Measurements from ENCODE around the gene ARRB1.
A peak's percentile ranks its signal among the peaks of the same experiment; 100 is the strongest.

Gene ARRB1

DNA sequence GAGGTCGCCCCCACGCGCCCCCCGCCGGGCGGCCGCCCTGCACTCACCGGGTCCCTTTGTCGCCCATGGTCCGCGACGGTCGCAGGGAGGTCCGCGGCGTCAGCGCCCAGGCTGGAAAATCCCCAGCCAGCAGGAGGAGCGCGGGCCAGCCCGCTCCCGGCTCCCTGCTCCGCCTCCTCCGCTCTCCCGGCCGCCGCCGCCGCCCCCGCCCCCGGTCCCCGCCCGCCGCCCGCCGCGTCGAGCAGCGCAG, at the start of gene ARRB1:
TSS of gene ARRB1 (minus strand) at position 121 of the 250 bp plus-strand sequence. CDS start at position 67, 54 bp downstream.
- Histone ChIP-seq H3K9ac (ENCODE audit: low read depth, low read length) (peak within 1 kb of the TSS; percentile 33; the same call in 1 of the 2 replicates), H3K36me3 (ENCODE audit: control insufficient read depth, insufficient read depth, low read length) (no peaks in the 10 kb centered on the region; the same call in 1 of the 2 replicates), H3K27ac (ENCODE audit: low read depth, low read length) (peak within 1 kb of the TSS; percentile 79), H3K9me3 (ENCODE audit: control insufficient read depth, insufficient read depth, low read length) (no peaks in the 10 kb centered on the region), H3K4me3 (ENCODE audit: low read depth, low read length) (peak within 1 kb of the TSS; percentile 76), H3K27me3 (ENCODE audit: control insufficient read depth, insufficient read depth, low read length) (peaks cover 11% of the 10 kb centered on the region), H3K4me1 (ENCODE audit: control insufficient read depth, insufficient read depth, low read length) (peaks cover 30% of the 10 kb centered on the region)

DNA sequence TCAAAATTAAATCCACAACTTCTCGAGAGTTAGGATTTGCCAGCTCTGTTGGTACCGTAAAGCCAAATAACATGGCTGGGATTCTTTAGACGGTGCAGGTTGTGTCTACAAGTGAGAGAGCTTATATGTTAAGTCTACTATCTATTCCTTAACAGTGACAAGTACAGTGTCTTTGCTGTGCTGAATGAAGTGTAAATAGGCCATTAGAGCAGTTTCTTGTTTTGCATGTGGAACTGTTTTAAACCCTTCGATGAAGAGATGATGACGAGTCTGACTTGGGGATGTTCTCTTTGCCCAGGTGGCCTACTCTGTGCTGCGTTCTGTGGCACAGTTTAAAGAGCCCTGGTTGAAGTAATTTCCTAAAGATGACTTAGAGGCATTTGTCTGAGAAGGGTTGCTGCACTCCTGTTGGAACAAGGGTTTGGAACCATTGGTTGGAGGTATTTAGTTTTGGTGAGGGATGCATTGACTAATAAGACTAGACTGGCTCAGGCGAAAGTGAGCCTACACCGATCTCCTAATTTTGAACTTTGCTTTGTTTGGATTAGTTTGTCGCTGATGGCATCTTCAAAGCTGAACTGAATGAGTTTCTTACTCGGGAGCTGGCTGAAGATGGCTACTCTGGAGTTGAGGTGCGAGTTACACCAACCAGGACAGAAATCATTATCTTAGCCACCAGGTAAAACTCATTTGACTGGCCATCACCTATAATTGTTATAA, 48.8 kb upstream of the ARRB1 start:
- H3K36me3 ChIP-seq (ENCODE audit: control insufficient read depth, insufficient read depth, low read length): peaks cover 51% of the 10 kb centered on the region

DNA sequence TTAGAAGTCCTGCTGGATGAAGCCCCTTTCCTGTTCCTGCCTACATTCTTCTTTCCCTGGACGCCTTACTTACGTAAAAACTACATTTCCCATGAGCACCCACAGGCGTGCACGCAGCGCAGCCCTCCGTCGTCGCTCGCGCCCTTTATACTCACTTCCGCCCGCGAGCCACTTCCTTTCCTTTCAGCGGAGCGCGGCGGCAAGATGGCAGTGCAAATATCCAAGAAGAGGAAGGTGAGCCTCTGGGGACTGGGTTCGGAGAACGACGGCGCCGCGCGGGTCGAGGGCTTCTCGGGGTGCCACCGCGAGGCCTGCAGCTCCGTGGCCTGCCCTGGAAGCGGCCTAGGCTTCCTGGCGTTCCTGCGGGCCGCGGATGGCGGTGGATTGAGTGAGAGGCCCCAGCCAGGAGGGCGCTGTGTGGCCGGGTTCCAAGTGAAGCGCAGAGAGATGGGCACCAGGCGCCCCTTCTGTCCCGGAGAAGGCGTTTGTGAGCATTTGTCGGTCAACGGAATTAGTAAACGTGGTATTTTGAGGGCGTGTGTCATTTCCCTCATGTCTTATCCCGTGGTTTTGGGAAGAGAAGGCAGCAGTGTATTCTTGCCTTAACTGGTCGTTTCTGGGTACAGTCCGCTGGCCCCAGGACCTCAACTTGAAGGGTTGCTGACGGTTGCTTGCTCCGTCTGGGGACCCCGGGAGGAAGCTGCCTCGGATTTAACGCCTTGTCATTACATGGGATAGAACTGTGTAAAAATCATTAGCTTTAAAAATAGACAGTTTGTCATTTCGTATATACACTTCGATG, 48.1 kb upstream of the ARRB1 start, which contains the start of gene RPS3:
TSS of gene RPS3 (plus strand) at position 175 of the 802 bp plus-strand sequence. CDS start at position 205, 30 bp downstream.
- no peaks in the 10 kb centered on the region for H3K27me3 ChIP-seq (ENCODE audit: control insufficient read depth, insufficient read depth, low read length)
- peak within 1 kb of the TSS; percentile 92 for H3K27ac ChIP-seq (ENCODE audit: low read depth, low read length)
- peaks cover 9% of the 10 kb centered on the region for H3K4me1 ChIP-seq (ENCODE audit: control insufficient read depth, insufficient read depth, low read length)
- no peaks in the 10 kb centered on the region for H3K9me3 ChIP-seq (ENCODE audit: control insufficient read depth, insufficient read depth, low read length)
- H3K9ac ChIP-seq (ENCODE audit: low read depth, low read length): peak within 1 kb of the TSS; percentile 99
- peaks cover 44% of the 10 kb centered on the region for H3K36me3 ChIP-seq (ENCODE audit: control insufficient read depth, insufficient read depth, low read length)
- peak within 1 kb of the TSS; percentile 98 for H3K4me3 ChIP-seq (ENCODE audit: low read depth, low read length)

More for the DNA sequence above, 48.8 kb upstream of the ARRB1 start:
- H3K4me1 ChIP-seq (ENCODE audit: control insufficient read depth, insufficient read depth, low read length): peaks cover 9% of the 10 kb centered on the region
- peak overlapping the region; percentile 99 for H3K9ac ChIP-seq (ENCODE audit: low read depth, low read length)
- peak overlapping the region; percentile 98 for H3K4me3 ChIP-seq (ENCODE audit: low read depth, low read length)
- no peaks in the 10 kb centered on the region for H3K27me3 ChIP-seq (ENCODE audit: control insufficient read depth, insufficient read depth, low read length)
- peak overlapping the region; percentile 92 for H3K27ac ChIP-seq (ENCODE audit: low read depth, low read length)
- no peaks in the 10 kb centered on the region for H3K9me3 ChIP-seq (ENCODE audit: control insufficient read depth, insufficient read depth, low read length)

DNA sequence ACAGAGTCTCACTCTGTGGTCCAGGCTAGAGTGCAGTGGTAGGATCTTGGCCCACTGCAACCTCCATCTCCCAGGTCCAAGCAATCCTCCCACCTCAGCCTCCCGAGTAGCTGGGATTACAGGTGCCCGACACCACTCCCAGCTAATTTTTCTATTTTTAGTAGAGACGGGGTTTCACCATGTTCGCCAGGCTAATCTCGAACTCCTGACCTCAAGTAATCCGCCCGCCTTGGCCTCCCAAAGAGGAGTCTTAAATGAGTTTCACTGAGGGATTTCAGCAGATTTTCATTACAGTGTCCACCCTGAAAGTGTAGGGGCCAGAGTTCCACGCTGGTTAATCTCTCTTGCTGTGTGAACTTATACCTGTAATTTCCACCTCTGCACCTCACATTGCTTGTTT, 47.4 kb upstream of the ARRB1 start:
- H3K27ac ChIP-seq (ENCODE audit: low read depth, low read length): no peak overlapping the region
- H3K36me3 ChIP-seq (ENCODE audit: control insufficient read depth, insufficient read depth, low read length): peaks cover 37% of the 10 kb centered on the region
- peak overlapping the region; percentile 98; the same call in 1 of the 2 replicates for H3K4me3 ChIP-seq (ENCODE audit: low read depth, low read length)
- H3K9me3 ChIP-seq (ENCODE audit: control insufficient read depth, insufficient read depth, low read length): no peaks in the 10 kb centered on the region
- no peak overlapping the region for H3K9ac ChIP-seq (ENCODE audit: low read depth, low read length)
- H3K27me3 ChIP-seq (ENCODE audit: control insufficient read depth, insufficient read depth, low read length): no peaks in the 10 kb centered on the region
- H3K4me1 ChIP-seq (ENCODE audit: control insufficient read depth, insufficient read depth, low read length): peaks cover 9% of the 10 kb centered on the region

DNA sequence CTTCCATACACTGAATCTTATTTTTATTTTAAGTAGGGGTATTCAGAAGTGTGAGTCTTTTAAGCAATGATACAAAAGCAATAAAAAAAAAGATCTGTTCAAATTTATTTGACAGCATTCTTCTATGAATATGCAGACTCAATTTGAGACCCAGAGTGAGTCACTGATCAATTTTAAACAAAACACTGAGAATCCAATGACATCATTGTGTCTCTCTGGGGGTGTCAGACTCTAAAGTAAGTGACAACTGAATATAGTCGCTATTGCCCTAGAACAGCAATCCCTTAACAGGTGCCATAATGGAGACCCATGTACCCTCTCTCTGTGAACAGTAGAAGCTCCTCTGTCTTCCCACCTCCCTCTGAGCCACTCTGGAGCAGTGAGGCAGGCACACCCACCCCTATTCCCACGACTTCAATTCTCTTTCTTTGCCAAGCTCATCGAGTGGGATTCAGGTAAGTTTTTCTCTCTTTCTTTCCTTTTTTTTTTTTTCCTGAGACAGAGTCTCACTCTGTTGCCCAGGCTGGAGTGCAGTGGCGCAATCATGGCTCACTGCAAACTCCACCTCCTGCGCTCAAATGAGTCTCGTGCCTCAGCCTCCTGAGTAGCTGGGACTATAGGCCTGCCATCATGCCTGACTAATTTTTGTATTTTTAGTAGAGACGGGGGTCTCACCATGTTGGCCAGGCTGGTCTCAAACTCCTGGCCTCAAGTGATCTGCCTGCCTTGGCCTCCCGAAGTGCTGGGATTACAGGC, 42.8 kb upstream of the ARRB1 start:
- Histone ChIP-seq H3K9me3 (ENCODE audit: control insufficient read depth, insufficient read depth, low read length) (no peaks in the 10 kb centered on the region), H3K9ac (ENCODE audit: low read depth, low read length) (no peak overlapping the region), H3K27ac (ENCODE audit: low read depth, low read length) (no peak overlapping the region), H3K4me3 (ENCODE audit: low read depth, low read length) (no peak overlapping the region), H3K4me1 (ENCODE audit: control insufficient read depth, insufficient read depth, low read length) (peaks cover 2% of the 10 kb centered on the region; the same call in 1 of the 2 replicates), H3K36me3 (ENCODE audit: control insufficient read depth, insufficient read depth, low read length) (no peaks in the 10 kb centered on the region), H3K27me3 (ENCODE audit: control insufficient read depth, insufficient read depth, low read length) (no peaks in the 10 kb centered on the region)

DNA sequence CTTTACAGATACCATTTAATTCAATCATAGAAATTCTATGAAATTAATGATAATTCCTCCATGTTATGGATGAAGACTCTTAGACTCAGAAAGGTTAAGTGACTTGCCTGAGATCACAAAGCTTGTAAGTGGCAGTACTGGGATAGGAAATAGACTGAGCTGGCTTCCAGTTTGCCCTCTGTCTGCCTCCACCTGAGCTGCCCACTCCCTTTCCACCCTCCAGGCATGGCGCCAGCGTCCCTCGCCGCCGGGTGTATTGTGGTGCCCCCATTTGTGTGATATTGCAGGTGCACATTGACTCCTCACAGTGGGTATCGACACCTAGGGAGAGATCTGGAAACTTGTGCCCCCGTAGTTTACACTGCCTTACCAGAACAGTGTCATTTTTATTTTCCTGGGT, 38.5 kb upstream of the ARRB1 start:
- Histone ChIP-seq H3K36me3 (ENCODE audit: control insufficient read depth, insufficient read depth, low read length) (no peaks in the 10 kb centered on the region), H3K9me3 (ENCODE audit: control insufficient read depth, insufficient read depth, low read length) (no peaks in the 10 kb centered on the region), H3K27me3 (ENCODE audit: control insufficient read depth, insufficient read depth, low read length) (no peaks in the 10 kb centered on the region), H3K4me3 (ENCODE audit: low read depth, low read length) (no peak overlapping the region), H3K27ac (ENCODE audit: low read depth, low read length) (no peak overlapping the region), H3K9ac (ENCODE audit: low read depth, low read length) (no peak overlapping the region), H3K4me1 (ENCODE audit: control insufficient read depth, insufficient read depth, low read length) (peaks cover 4% of the 10 kb centered on the region)

DNA sequence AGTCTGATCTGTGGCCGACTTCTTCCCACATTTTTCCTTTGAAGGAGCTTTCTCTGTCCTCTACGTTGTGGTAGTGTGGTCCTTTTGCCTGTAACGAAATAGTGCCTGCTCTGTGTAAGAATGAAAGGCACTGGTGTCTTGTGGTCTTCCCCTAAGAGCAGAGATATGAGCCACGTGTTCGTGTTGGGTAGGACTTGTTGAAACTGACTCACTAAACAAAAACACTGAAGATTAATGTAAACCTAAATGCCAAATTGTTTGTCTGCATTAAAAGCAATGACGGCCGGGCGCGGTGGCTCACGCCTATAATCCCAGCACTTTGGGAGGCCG, 37.8 kb upstream of the ARRB1 start:
- Histone ChIP-seq H3K27me3 (ENCODE audit: control insufficient read depth, insufficient read depth, low read length) (no peaks in the 10 kb centered on the region), H3K9ac (ENCODE audit: low read depth, low read length) (no peak overlapping the region), H3K4me1 (ENCODE audit: control insufficient read depth, insufficient read depth, low read length) (peaks cover 4% of the 10 kb centered on the region), H3K9me3 (ENCODE audit: control insufficient read depth, insufficient read depth, low read length) (no peaks in the 10 kb centered on the region), H3K36me3 (ENCODE audit: control insufficient read depth, insufficient read depth, low read length) (no peaks in the 10 kb centered on the region), H3K4me3 (ENCODE audit: low read depth, low read length) (no peak overlapping the region), H3K27ac (ENCODE audit: low read depth, low read length) (no peak overlapping the region)

DNA sequence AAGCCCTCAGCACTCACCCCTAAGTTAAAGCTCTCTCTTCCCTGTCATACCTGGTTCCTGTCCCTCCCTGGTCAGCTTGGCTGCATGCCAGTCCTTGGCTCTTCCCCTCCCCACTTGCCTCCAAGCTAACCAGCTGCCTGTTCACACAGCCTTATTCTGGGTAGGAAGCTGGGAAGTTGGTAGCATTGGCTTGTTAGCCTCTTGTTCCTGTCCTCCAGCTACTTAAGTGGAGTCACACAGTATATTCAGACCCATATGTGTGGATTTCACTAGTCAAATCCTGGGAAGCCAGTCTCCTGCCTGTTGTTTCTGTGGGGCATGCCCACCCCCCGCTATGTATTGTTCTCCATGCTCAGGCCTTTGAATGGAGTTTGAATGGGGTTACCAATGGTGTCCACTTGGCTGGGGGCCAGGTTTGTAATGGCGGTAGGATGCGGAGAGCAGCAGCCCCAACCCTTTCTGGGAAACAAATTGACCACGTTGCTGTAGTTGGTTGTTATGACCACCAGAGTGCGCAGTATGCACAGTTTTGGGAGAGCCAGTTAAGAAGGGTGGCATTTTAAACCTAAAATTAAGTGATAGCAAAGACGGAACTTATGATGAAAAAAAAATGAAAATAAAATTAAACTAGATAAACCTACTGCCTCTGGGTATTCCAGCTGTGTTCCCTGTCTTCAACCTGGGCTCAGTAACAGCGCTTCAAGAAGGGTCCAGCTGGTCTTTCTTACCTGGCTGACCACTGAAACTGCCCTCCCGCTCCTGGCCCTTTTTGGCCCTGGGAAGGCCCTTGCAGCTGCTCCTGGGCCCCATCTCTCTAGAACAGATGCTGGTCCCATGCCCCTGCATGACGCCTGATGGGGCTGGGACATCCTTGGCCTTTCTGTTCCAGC, 37.2 kb upstream of the ARRB1 start:
- H3K36me3 ChIP-seq (ENCODE audit: control insufficient read depth, insufficient read depth, low read length): no peaks in the 10 kb centered on the region
- H3K4me3 ChIP-seq (ENCODE audit: low read depth, low read length): peak overlapping the region; percentile 32
- H3K4me1 ChIP-seq (ENCODE audit: control insufficient read depth, insufficient read depth, low read length): peaks cover 4% of the 10 kb centered on the region
- H3K27me3 ChIP-seq (ENCODE audit: control insufficient read depth, insufficient read depth, low read length): no peaks in the 10 kb centered on the region
- H3K27ac ChIP-seq (ENCODE audit: low read depth, low read length): peak overlapping the region; percentile 9
- H3K9me3 ChIP-seq (ENCODE audit: control insufficient read depth, insufficient read depth, low read length): no peaks in the 10 kb centered on the region
- no peak overlapping the region for H3K9ac ChIP-seq (ENCODE audit: low read depth, low read length)

DNA sequence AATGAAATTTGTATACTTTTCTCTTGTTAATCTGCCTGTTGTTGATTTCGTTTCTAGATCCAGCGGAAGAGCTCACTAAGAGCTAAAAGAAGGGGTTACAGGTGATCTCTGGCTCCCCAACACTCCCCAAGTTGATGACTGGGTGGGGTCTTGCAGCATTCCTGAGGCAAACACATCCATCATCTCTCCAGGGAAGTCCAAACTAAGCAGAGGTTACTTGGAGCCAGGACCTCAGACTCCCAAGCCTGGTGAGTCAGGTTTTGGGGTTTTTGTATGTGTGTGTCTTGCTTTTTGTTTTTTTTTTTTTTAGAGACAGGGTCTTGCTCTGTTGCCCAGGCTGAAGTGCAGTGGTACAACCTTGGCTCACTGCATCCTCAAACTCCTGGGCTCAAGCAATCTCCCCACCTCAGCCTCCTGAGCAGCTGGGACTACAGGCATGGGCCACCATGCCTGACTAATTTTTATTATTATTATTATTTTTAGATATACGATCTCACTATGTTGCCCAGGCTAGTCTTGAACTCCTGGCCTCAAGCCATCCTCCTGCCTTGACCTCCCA, 36.4 kb upstream of the ARRB1 start:
- Histone ChIP-seq H3K27ac (ENCODE audit: low read depth, low read length) (no peak overlapping the region), H3K4me1 (ENCODE audit: control insufficient read depth, insufficient read depth, low read length) (peaks cover 4% of the 10 kb centered on the region), H3K4me3 (ENCODE audit: low read depth, low read length) (no peak overlapping the region), H3K27me3 (ENCODE audit: control insufficient read depth, insufficient read depth, low read length) (no peaks in the 10 kb centered on the region), H3K36me3 (ENCODE audit: control insufficient read depth, insufficient read depth, low read length) (no peaks in the 10 kb centered on the region), H3K9me3 (ENCODE audit: control insufficient read depth, insufficient read depth, low read length) (no peaks in the 10 kb centered on the region), H3K9ac (ENCODE audit: low read depth, low read length) (no peak overlapping the region)

DNA sequence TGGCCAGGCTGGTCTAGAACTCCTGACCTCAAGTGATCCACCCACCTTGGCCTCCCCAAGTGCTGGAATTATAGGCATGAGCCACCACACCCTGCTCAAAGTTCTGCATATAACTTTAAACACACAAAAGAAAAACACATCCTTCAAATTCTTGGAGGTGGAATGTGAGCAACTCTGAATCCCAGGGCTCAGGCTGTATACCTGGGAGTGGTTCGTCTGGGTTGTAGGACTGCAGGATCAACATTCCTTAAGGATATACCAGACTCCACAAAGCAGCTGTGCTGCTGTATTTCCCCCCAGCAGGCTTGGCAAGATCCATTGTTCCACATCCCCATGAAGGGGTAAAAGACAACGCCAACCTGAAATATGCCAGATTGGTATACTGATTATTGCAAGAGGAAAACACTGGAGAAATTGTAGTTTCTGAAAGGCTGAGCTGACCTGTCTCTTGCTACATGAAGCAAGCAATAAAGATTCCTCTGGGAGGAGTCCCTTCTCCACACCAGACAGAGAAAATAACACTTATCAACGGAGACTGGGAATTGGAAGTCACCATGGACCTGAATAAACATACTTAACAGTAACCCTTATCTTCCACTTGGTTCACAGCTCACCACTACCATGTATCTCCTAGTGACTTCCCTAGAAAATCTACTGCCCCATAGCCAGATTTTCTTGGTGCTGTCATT, 35.6 kb upstream of the ARRB1 start:
- no peak overlapping the region for H3K4me3 ChIP-seq (ENCODE audit: low read depth, low read length)
- peaks cover 4% of the 10 kb centered on the region for H3K4me1 ChIP-seq (ENCODE audit: control insufficient read depth, insufficient read depth, low read length)
- H3K9ac ChIP-seq (ENCODE audit: low read depth, low read length): no peak overlapping the region
- H3K27me3 ChIP-seq (ENCODE audit: control insufficient read depth, insufficient read depth, low read length): no peaks in the 10 kb centered on the region
- H3K27ac ChIP-seq (ENCODE audit: low read depth, low read length): no peak overlapping the region
- no peaks in the 10 kb centered on the region for H3K36me3 ChIP-seq (ENCODE audit: control insufficient read depth, insufficient read depth, low read length)
- no peaks in the 10 kb centered on the region for H3K9me3 ChIP-seq (ENCODE audit: control insufficient read depth, insufficient read depth, low read length)

Data from HUES48 (cell line).